ENCODE results near the gene NAAA.
"Not testable (repeated sequence)": the region's sequence is repeated elsewhere in the genome, so short reads cannot be mapped to it uniquely, and the experiment has no call there.

The NAAA gene

GRCh38 chr4:75962072-75962471 lies 21.3 kb upstream of the NAAA start:
- H2AFZ ChIP-seq (ENCODE audit: low read depth, low read length), result not testable (repeated sequence)

GRCh38 chr4:75958546-75958945 lies 17.7 kb upstream of the NAAA start:
- not testable (repeated sequence) for DNase-seq; H2BK5ac ChIP-seq (ENCODE audit: low read depth, low read length, poor library complexity, severe bottlenecking); H4K8ac ChIP-seq (ENCODE audit: low read length); H2BK120ac ChIP-seq (ENCODE audit: low read depth, low read length); H2BK15ac ChIP-seq (ENCODE audit: low read depth, poor library complexity, severe bottlenecking); H3K14ac ChIP-seq (ENCODE audit: low read length in 2 of 2); H4K91ac ChIP-seq (ENCODE audit: low read length); H3K9me3 ChIP-seq (ENCODE audit: control insufficient read depth, low read length); H3K9ac ChIP-seq (ENCODE audit: low read length); H2BK12ac ChIP-seq (ENCODE audit: low read length in 2 of 2); H3K79me1 ChIP-seq (replicated peaks; ENCODE audit: low read length, poor library complexity, severe bottlenecking); H2AK5ac ChIP-seq (ENCODE audit: low read length, severe bottlenecking); H3K18ac ChIP-seq (ENCODE audit: low read depth in 1 of 2, low read length in 2 of 2); H2AFZ ChIP-seq (ENCODE audit: low read depth, low read length); H3K4ac ChIP-seq (ENCODE audit: low read depth in 1 of 2, low read length in 2 of 2); H3K4me2 ChIP-seq (ENCODE audit: low read length, poor library complexity, severe bottlenecking); H3K23ac ChIP-seq (ENCODE audit: low read length in 2 of 2); H3K4me1 ChIP-seq (ENCODE audit: control insufficient read depth, insufficient read depth, low read depth, low read length); H3K27me3 ChIP-seq (ENCODE audit: control insufficient read depth in 1 of 2, insufficient read depth in 1 of 2, low read length in 2 of 2); H3K4me3 ChIP-seq (ENCODE audit: insufficient read depth in 1 of 2, low read depth in 1 of 2, low read length in 2 of 2)
- Histone ChIP-seq H3K27ac (ENCODE audit: low read length, poor library complexity, severe bottlenecking) (peak overlapping the region; percentile 45), H3K36me3 (ENCODE audit: control insufficient read depth in 1 of 2, insufficient read depth in 2 of 2, low read depth in 1 of 2, low read length in 2 of 2) (peaks cover 31 to 91% of the 10 kb centered on the region in 2 experiments)
- 90% methylated on average over 2 of the region's 7 CpGs for WGBS

More at GRCh38 chr4:75962072-75962471, 21.3 kb upstream of the NAAA start:
- not testable (repeated sequence) for H3K9me3 ChIP-seq (ENCODE audit: control insufficient read depth, low read length); H3K23ac ChIP-seq (ENCODE audit: low read length in 2 of 2); H3K9ac ChIP-seq (ENCODE audit: low read length); H3K14ac ChIP-seq (ENCODE audit: low read length in 2 of 2); H2AK5ac ChIP-seq (ENCODE audit: low read length, severe bottlenecking); H3K4ac ChIP-seq (ENCODE audit: low read depth in 1 of 2, low read length in 2 of 2); DNase-seq; H3K27ac ChIP-seq (ENCODE audit: low read length, poor library complexity, severe bottlenecking); H3K79me1 ChIP-seq (replicated peaks; ENCODE audit: low read length, poor library complexity, severe bottlenecking); H2BK120ac ChIP-seq (ENCODE audit: low read depth, low read length); H2BK15ac ChIP-seq (ENCODE audit: low read depth, poor library complexity, severe bottlenecking); H3K18ac ChIP-seq (ENCODE audit: low read depth in 1 of 2, low read length in 2 of 2); H3K4me3 ChIP-seq (ENCODE audit: insufficient read depth in 1 of 2, low read depth in 1 of 2, low read length in 2 of 2); H2BK5ac ChIP-seq (ENCODE audit: low read depth, low read length, poor library complexity, severe bottlenecking); H3K27me3 ChIP-seq (ENCODE audit: control insufficient read depth in 1 of 2, insufficient read depth in 1 of 2, low read length in 2 of 2); H4K91ac ChIP-seq (ENCODE audit: low read length); H3K4me2 ChIP-seq (ENCODE audit: low read length, poor library complexity, severe bottlenecking); H3K4me1 ChIP-seq (ENCODE audit: control insufficient read depth, insufficient read depth, low read depth, low read length); H4K8ac ChIP-seq (ENCODE audit: low read length); H2BK12ac ChIP-seq (ENCODE audit: low read length in 2 of 2)
- peaks cover 19 to 93% of the 10 kb centered on the region in 2 experiments for H3K36me3 ChIP-seq (ENCODE audit: control insufficient read depth in 1 of 2, insufficient read depth in 2 of 2, low read depth in 1 of 2, low read length in 2 of 2)
- 100% methylated on average over 1 of the region's 4 CpGs for WGBS

GRCh38 chr4:75954811-75955210 lies 14.0 kb upstream of the NAAA start:
- H2AK5ac ChIP-seq (ENCODE audit: low read length, severe bottlenecking); H3K4me2 ChIP-seq (ENCODE audit: low read length, poor library complexity, severe bottlenecking): not testable (repeated sequence)
- 90% methylated on average over 4 of the region's 5 CpGs for WGBS

GRCh38 chr4:75953509-75953908 lies 12.7 kb upstream of the NAAA start:
- Histone ChIP-seq H3K14ac (ENCODE audit: low read length in 2 of 2) (no peak overlapping the region), H3K18ac (ENCODE audit: low read depth in 1 of 2, low read length in 2 of 2) (no peak overlapping the region), H4K8ac (ENCODE audit: low read length) (no peak overlapping the region), H3K9me3 (ENCODE audit: control insufficient read depth, low read length) (no peaks in the 10 kb centered on the region), H3K4ac (ENCODE audit: low read depth in 1 of 2, low read length in 2 of 2) (no peak overlapping the region), H2BK15ac (ENCODE audit: low read depth, poor library complexity, severe bottlenecking) (no peak overlapping the region), H2BK120ac (ENCODE audit: low read depth, low read length) (no peak overlapping the region), H2BK12ac (ENCODE audit: low read length in 2 of 2) (no peak overlapping the region), H3K4me2 (ENCODE audit: low read length, poor library complexity, severe bottlenecking) (no peak overlapping the region), H3K27me3 (ENCODE audit: control insufficient read depth in 1 of 2, insufficient read depth in 1 of 2, low read length in 2 of 2) (no peaks in the 10 kb centered on the region), H4K91ac (ENCODE audit: low read length) (no peak overlapping the region), H2AK5ac (ENCODE audit: low read length, severe bottlenecking) (no peak overlapping the region), H3K27ac (ENCODE audit: low read length, poor library complexity, severe bottlenecking) (no peak overlapping the region), H3K36me3 (ENCODE audit: control insufficient read depth in 1 of 2, insufficient read depth in 2 of 2, low read depth in 1 of 2, low read length in 2 of 2) (peaks cover 24 to 98% of the 10 kb centered on the region in 2 experiments), H3K4me3 (ENCODE audit: insufficient read depth in 1 of 2, low read depth in 1 of 2, low read length in 2 of 2) (no peak overlapping the region), H2AFZ (ENCODE audit: low read depth, low read length) (no peak overlapping the region), H3K4me1 (ENCODE audit: control insufficient read depth, insufficient read depth, low read depth, low read length) (no peaks in the 10 kb centered on the region), H3K79me1 (replicated peaks; ENCODE audit: low read length, poor library complexity, severe bottlenecking) (peaks cover 8% of the 10 kb centered on the region), H2BK5ac (ENCODE audit: low read depth, low read length, poor library complexity, severe bottlenecking) (no peak overlapping the region), H3K23ac (ENCODE audit: low read length in 2 of 2) (no peak overlapping the region), H3K9ac (ENCODE audit: low read length) (no peak overlapping the region)
- 100% methylated on average over 1 of the region's 2 CpGs for WGBS
- DNase-seq, result no peak

More at GRCh38 chr4:75954811-75955210, 14.0 kb upstream of the NAAA start:
- not testable (repeated sequence) for H3K14ac ChIP-seq (ENCODE audit: low read length in 2 of 2); H2BK15ac ChIP-seq (ENCODE audit: low read depth, poor library complexity, severe bottlenecking); H4K8ac ChIP-seq (ENCODE audit: low read length); H3K18ac ChIP-seq (ENCODE audit: low read depth in 1 of 2, low read length in 2 of 2); H4K91ac ChIP-seq (ENCODE audit: low read length); DNase-seq; H3K27ac ChIP-seq (ENCODE audit: low read length, poor library complexity, severe bottlenecking); H3K9me3 ChIP-seq (ENCODE audit: control insufficient read depth, low read length); H2BK12ac ChIP-seq (ENCODE audit: low read length in 2 of 2); H2BK120ac ChIP-seq (ENCODE audit: low read depth, low read length); H3K79me1 ChIP-seq (replicated peaks; ENCODE audit: low read length, poor library complexity, severe bottlenecking); H3K23ac ChIP-seq (ENCODE audit: low read length in 2 of 2); H3K9ac ChIP-seq (ENCODE audit: low read length); H2AFZ ChIP-seq (ENCODE audit: low read depth, low read length); H3K4me3 ChIP-seq (ENCODE audit: insufficient read depth in 1 of 2, low read depth in 1 of 2, low read length in 2 of 2); H2BK5ac ChIP-seq (ENCODE audit: low read depth, low read length, poor library complexity, severe bottlenecking); H3K4me1 ChIP-seq (ENCODE audit: control insufficient read depth, insufficient read depth, low read depth, low read length); H3K27me3 ChIP-seq (ENCODE audit: control insufficient read depth in 1 of 2, insufficient read depth in 1 of 2, low read length in 2 of 2); H3K4ac ChIP-seq (ENCODE audit: low read depth in 1 of 2, low read length in 2 of 2)
- H3K36me3 ChIP-seq (ENCODE audit: control insufficient read depth in 1 of 2, insufficient read depth in 2 of 2, low read depth in 1 of 2, low read length in 2 of 2), result peaks cover 32 to 95% of the 10 kb centered on the region in 2 experiments
